Memory B cell (primary cell): ENCODE measurements around the gene SIAH3.

Source experiments
- ATAC-seq: fragments of 150-1000 bp; cut with Tn5 transposase; 2 replicates; pipeline ENCODE4 v1.10.0; 2021; ENCODE audit warnings: low read depth, mild to moderate bottlenecking, moderate library complexity
- DNase-seq, 2 donors: peaks; one replicate each; pipeline ENCODE4 v3.0.0; 2022; ENCODE audit warnings: low spot score in 2 of 2
- H3K27ac Mint-ChIP-seq: one replicate; pipeline ENCODE4 v1.8.0; 2022; ENCODE audit warnings: mild to moderate bottlenecking, moderate library complexity, mixed read lengths
- H3K27me3 Mint-ChIP-seq: one replicate; pipeline ENCODE4 v1.8.0; 2022; ENCODE audit warnings: mixed read lengths
- H3K36me3 Mint-ChIP-seq: one replicate; pipeline ENCODE4 v1.8.0; 2022; ENCODE audit warnings: mild to moderate bottlenecking, mixed read lengths
- H3K4me1 Mint-ChIP-seq: one replicate; pipeline ENCODE4 v1.8.0; 2022; ENCODE audit warnings: mixed read lengths
- H3K4me3 Mint-ChIP-seq: one replicate; pipeline ENCODE4 v1.8.0; 2022; ENCODE audit warnings: mild to moderate bottlenecking, moderate library complexity, mixed read lengths
- H3K9me3 Mint-ChIP-seq: one replicate; pipeline ENCODE4 v1.8.0; 2022; ENCODE audit warnings: mixed read lengths

The SIAH3 gene

DNA sequence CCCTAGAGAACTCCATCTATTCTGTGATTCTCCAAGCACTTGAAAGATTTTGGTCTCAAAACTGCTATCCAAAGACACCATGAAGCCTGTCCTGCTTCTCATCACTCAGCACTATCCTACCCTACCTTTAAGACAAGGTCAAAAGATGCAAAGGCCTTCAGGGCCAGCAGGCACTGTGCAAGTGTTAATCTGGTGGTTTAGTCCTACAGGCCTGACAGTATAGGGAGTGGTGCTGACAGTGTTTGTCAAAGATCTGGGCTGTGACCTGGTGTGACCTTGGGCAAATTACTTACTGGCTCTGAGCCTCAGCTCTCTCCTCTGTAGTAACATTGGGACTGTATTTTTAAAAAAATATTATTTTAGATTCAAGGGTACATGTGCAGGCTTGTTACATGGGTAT lies 28.0 kb downstream of the SIAH3 start:
- Mint-ChIP-seq H3K4me1 (no peaks in the 10 kb centered on the region), H3K27me3 (peaks cover 2% of the 10 kb centered on the region), H3K4me3 (no peak overlapping the region), H3K27ac (no peak overlapping the region), H3K36me3 (peaks cover under 1% of the 10 kb centered on the region), H3K9me3 (peaks cover under 1% of the 10 kb centered on the region)
- no peak for ATAC-seq
- no peak for DNase-seq

- no peak for ATAC-seq
- H3K9me3 Mint-ChIP-seq = peaks cover 2% of the 10 kb centered on the region
- DNase-seq = no peak
- H3K4me1 Mint-ChIP-seq = no peaks in the 10 kb centered on the region
- no peak overlapping the region for H3K4me3 Mint-ChIP-seq
- H3K36me3 Mint-ChIP-seq = peaks cover 1% of the 10 kb centered on the region
- H3K27ac Mint-ChIP-seq = no peak overlapping the region
- H3K27me3 Mint-ChIP-seq = peaks cover 2% of the 10 kb centered on the region
Observed at GRCh38 chr13:45821811-45822210, 29.7 kb downstream of the SIAH3 start.

GRCh38 chr13:45820106-45820838 lies 31.3 kb downstream of the SIAH3 start:
- ATAC-seq (no peak), DNase-seq (no peak)
- Mint-ChIP-seq H3K9me3 (peaks cover 2% of the 10 kb centered on the region), H3K4me3 (no peak overlapping the region), H3K27me3 (peaks cover 2% of the 10 kb centered on the region), H3K4me1 (no peaks in the 10 kb centered on the region), H3K27ac (no peak overlapping the region), H3K36me3 (peaks cover 1% of the 10 kb centered on the region)

- H3K27ac Mint-ChIP-seq = no peak overlapping the region
- no peak for ATAC-seq
- peaks cover 3% of the 10 kb centered on the region for H3K27me3 Mint-ChIP-seq
- peaks cover 2% of the 10 kb centered on the region for H3K9me3 Mint-ChIP-seq
- no peak for DNase-seq
- no peak overlapping the region for H3K4me3 Mint-ChIP-seq
- H3K4me1 Mint-ChIP-seq = no peaks in the 10 kb centered on the region
- H3K36me3 Mint-ChIP-seq = peaks cover 1% of the 10 kb centered on the region
Observed at GRCh38 chr13:45817833-45818232, 33.7 kb downstream of the SIAH3 start.

DNA sequence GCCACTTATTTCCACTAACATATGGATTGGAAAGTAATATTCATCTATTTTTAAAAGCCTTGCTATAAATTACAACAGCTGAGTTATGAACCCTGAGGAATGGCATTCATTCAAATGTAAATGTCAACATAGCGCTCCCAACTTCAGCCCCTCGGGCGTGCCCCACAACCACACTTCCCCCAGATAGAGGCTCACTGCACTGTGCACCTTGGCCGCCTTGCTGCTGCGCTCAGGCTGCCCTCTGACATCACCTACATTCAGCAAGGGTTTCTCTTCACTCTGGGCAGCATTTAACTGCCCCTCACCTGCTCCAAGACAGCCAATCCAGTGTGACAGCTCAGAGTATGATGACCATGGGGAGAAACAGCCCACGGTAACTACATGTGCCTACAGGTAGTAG lies 35.1 kb downstream of the SIAH3 start:
- Mint-ChIP-seq H3K27me3 (peaks cover 6% of the 10 kb centered on the region), H3K4me1 (no peaks in the 10 kb centered on the region), H3K4me3 (no peak overlapping the region), H3K36me3 (peaks cover 1% of the 10 kb centered on the region), H3K9me3 (peaks cover 2% of the 10 kb centered on the region), H3K27ac (no peak overlapping the region)
- ATAC-seq (no peak), DNase-seq (no peak)

DNA sequence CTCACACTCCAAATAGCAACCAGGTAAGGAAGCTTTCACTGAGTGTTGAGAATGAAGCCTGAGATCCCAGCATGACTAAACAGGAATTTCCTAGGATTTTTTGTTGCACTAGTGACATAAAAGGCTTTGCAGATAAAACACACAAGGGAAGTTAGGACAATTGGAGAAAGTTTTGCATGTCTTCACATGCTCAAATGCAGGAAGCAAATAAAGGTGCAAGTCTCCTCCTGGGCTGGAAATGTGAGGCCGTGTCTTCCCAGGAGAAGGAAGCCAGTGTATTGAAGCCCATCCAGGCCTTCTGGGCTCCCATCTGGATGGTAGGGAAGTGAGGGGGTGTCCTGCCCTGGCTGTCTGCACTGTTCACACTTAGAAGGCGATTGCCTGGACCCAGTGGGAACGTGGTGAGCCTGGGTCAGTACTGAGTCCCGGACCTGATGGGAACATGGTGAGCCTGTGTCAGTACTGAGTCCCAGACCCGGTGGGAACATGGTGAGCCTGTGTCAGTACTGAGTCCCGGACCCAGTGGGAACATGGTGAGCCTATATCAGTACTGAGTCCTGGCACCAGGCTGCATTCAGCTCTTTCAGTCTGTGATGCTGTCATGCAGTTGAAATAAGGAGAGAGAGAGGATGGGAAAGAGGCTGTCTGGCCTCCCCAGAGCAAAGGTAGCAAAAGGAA lies 38.7 kb downstream of the SIAH3 start:
- DNase-seq (no peak), ATAC-seq (no peak)
- H3K27ac Mint-ChIP-seq = no peak overlapping the region
- peaks cover 5% of the 10 kb centered on the region for H3K4me1 Mint-ChIP-seq
- H3K4me3 Mint-ChIP-seq = no peak overlapping the region
- no peaks in the 10 kb centered on the region for H3K9me3 Mint-ChIP-seq
- H3K27me3 Mint-ChIP-seq = peaks cover 4% of the 10 kb centered on the region
- no peaks in the 10 kb centered on the region for H3K36me3 Mint-ChIP-seq

- DNase-seq (no peak), ATAC-seq (no peak)
- no peak overlapping the region for H3K4me3 Mint-ChIP-seq
- H3K4me1 Mint-ChIP-seq = peaks cover 5% of the 10 kb centered on the region
- no peaks in the 10 kb centered on the region for H3K36me3 Mint-ChIP-seq
- H3K9me3 Mint-ChIP-seq = no peaks in the 10 kb centered on the region
- peaks cover 4% of the 10 kb centered on the region for H3K27me3 Mint-ChIP-seq
- H3K27ac Mint-ChIP-seq = no peak overlapping the region
Observed at GRCh38 chr13:45811891-45812694, 39.5 kb downstream of the SIAH3 start.

GRCh38 chr13:45809801-45810394 lies 41.7 kb downstream of the SIAH3 start:
- H3K4me3 Mint-ChIP-seq = no peak overlapping the region
- H3K36me3 Mint-ChIP-seq = no peaks in the 10 kb centered on the region
- DNase-seq = no peak
- no peak overlapping the region for H3K27ac Mint-ChIP-seq
- H3K4me1 Mint-ChIP-seq = peaks cover 5% of the 10 kb centered on the region
- ATAC-seq = no peak
- peaks cover under 1% of the 10 kb centered on the region for H3K9me3 Mint-ChIP-seq
- H3K27me3 Mint-ChIP-seq = peaks cover 4% of the 10 kb centered on the region

GRCh38 chr13:45808925-45809324 lies 42.6 kb downstream of the SIAH3 start:
- Mint-ChIP-seq H3K4me1 (peaks cover 5% of the 10 kb centered on the region), H3K27me3 (peaks cover 4% of the 10 kb centered on the region)
- DNase-seq = no peak

DNA sequence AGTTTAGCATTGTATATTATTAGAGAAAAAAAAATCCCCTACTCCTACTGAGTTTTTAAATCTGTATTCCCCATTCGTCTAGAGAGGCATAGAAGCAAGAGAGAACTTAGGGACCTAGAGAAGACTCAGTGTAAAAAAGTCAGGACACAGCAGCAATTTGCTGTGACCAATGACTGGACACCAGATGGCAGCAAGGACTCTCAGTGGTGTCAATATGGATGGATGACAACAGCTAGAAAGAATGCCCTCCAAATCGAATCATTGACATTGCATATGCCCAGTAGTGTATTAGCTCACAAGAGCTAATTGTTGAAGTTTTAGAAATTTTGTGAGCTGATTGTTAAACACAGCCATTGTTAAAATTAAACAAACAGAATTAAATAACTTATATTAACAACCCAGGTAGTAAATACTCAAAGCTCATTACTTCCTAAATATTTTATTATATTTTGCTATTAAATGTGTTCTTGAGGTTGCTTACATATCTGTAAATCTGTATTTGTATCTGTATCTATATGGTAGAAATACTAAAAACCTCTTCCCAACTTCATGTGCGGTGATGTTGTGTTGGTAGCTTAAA lies 43.9 kb downstream of the SIAH3 start:
- H3K4me1 Mint-ChIP-seq = peaks cover 5% of the 10 kb centered on the region
- ATAC-seq = no peak
- DNase-seq = no peak
- no peak overlapping the region for H3K27ac Mint-ChIP-seq
- H3K4me3 Mint-ChIP-seq = no peak overlapping the region
- peaks cover 2% of the 10 kb centered on the region for H3K9me3 Mint-ChIP-seq
- H3K27me3 Mint-ChIP-seq = peaks cover 4% of the 10 kb centered on the region
- no peaks in the 10 kb centered on the region for H3K36me3 Mint-ChIP-seq

More at GRCh38 chr13:45808925-45809324, 42.6 kb downstream of the SIAH3 start:
- Mint-ChIP-seq H3K9me3 (peaks cover 2% of the 10 kb centered on the region), H3K27ac (no peak overlapping the region), H3K36me3 (no peaks in the 10 kb centered on the region), H3K4me3 (no peak overlapping the region)
- ATAC-seq = no peak

DNA sequence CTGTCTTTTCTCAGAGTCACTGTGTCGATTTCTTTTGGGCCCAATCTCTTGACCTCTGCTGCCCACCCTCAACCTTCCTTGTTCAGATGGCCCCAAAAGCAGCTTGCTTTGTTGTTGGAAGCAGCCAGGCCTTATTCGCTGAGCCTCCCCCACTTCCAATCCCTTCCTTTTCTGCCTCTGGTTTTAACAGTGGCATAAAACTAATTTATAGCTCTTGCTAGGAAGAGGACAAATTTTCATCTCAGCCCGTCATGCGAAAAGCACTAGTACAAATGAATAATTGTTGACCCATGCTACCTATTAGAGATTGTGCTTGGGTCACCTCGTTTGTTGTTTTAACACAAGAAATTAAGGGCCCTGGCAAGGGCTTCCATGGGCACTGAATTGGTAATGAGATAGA lies 51.1 kb downstream of the SIAH3 start:
- Mint-ChIP-seq H3K9me3 (peaks cover 2% of the 10 kb centered on the region), H3K4me3 (no peak overlapping the region), H3K27ac (no peak overlapping the region), H3K4me1 (no peaks in the 10 kb centered on the region), H3K27me3 (peaks cover 12% of the 10 kb centered on the region), H3K36me3 (no peaks in the 10 kb centered on the region)
- no peak for ATAC-seq
- no peak for DNase-seq

DNA sequence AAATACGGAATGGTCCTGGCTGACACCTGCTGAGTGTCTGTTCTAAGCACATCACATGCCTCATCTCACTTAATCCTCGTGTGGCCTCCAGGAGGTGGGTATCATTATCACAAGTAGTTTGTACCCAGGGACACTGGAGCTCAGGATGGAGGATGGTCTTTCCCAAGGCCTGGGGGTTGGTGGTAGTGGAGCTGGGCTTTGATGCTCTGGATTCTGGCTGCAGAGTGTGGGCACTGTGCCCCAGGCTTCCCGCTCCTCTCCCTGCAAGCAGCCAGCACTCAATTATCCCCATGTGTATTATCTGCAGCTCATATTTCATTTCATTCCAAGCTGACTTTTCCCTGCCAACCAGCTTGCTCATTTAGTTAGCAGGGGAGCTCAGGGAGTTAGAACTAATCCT lies 52.1 kb downstream of the SIAH3 start:
- no peak overlapping the region for H3K27ac Mint-ChIP-seq
- H3K4me1 Mint-ChIP-seq = no peaks in the 10 kb centered on the region
- no peaks in the 10 kb centered on the region for H3K36me3 Mint-ChIP-seq
- H3K9me3 Mint-ChIP-seq = peaks cover 3% of the 10 kb centered on the region
- ATAC-seq (no peak), DNase-seq (no peak)
- H3K27me3 Mint-ChIP-seq = peaks cover 12% of the 10 kb centered on the region
- no peak overlapping the region for H3K4me3 Mint-ChIP-seq

DNA sequence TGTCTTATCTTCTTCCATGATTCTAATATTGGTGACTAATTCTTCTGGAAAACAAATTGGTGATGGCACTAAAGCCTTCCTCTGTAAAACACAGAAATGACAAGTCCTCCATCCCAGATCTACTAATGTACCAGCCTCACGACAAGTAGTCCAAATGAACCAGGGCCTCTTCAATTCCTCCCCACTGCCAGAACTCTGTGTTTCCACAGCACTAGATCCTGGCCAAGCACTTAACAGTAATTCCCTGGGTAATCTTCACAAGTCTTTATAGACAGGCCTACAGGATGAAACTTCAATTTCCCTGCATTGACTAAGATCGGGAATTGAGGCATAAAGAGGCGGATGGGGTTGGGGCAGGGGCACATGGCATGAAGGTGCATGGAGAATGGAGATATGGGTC lies 52.7 kb downstream of the SIAH3 start:
- Mint-ChIP-seq H3K36me3 (no peaks in the 10 kb centered on the region), H3K4me3 (no peak overlapping the region), H3K27ac (no peak overlapping the region), H3K4me1 (no peaks in the 10 kb centered on the region), H3K9me3 (peaks cover 3% of the 10 kb centered on the region), H3K27me3 (peaks cover 12% of the 10 kb centered on the region)
- DNase-seq = no peak
- no peak for ATAC-seq
